Measurements from ENCODE around the gene CCNQ. TPM values are rescaled to one million over a fixed set of nuclear protein-coding genes. Genes with fewer than 3 reads are reported as not detected.

Gene CCNQ
- total RNA-seq, 1 donor = 29.3 TPM

GRCh38 chrX:153572601-153573000, 26.3 kb downstream of the CCNQ start:
- Histone ChIP-seq H3K4me3 (ENCODE audit: insufficient read depth, low read length) (no peak overlapping the region), H2AFZ (ENCODE audit: low read length) (no peak overlapping the region), H3K4me2 (ENCODE audit: insufficient read depth, low read length) (no peak overlapping the region), H3K36me3 (ENCODE audit: insufficient read depth, low read length) (no peaks in the 10 kb centered on the region), H3K27ac (ENCODE audit: low read depth, low read length) (no peak overlapping the region), H3K79me2 (ENCODE audit: insufficient read depth, low read length) (no peaks in the 10 kb centered on the region), H3K27me3 (ENCODE audit: insufficient read depth, low read length) (peaks cover 3% of the 10 kb centered on the region), H4K20me1 (ENCODE audit: insufficient read depth, low read length) (no peaks in the 10 kb centered on the region), H3K4me1 (ENCODE audit: insufficient read depth, low read length) (no peaks in the 10 kb centered on the region), H3K9me3 (ENCODE audit: low read depth, low read length) (no peaks in the 10 kb centered on the region)
- TF ChIP-seq CTCF (IDR thresholded peaks at IDR 0.05; ENCODE audit: extremely low read depth, low read depth, low read length) = no peak
- peak; percentile 77 for DNase-seq (ENCODE audit: insufficient read length, low spot score, missing footprints)

- Histone ChIP-seq H3K79me2 (ENCODE audit: insufficient read depth, low read length) (no peaks in the 10 kb centered on the region), H3K27me3 (ENCODE audit: insufficient read depth, low read length) (peaks cover 4% of the 10 kb centered on the region), H2AFZ (ENCODE audit: low read length) (no peak overlapping the region), H3K36me3 (ENCODE audit: insufficient read depth, low read length) (no peaks in the 10 kb centered on the region), H4K20me1 (ENCODE audit: insufficient read depth, low read length) (no peaks in the 10 kb centered on the region), H3K27ac (ENCODE audit: low read depth, low read length) (no peak overlapping the region), H3K4me2 (ENCODE audit: insufficient read depth, low read length) (no peak overlapping the region), H3K9me3 (ENCODE audit: low read depth, low read length) (no peaks in the 10 kb centered on the region), H3K4me1 (ENCODE audit: insufficient read depth, low read length) (no peaks in the 10 kb centered on the region), H3K4me3 (ENCODE audit: insufficient read depth, low read length) (no peak overlapping the region)
- peak; percentile 55 for DNase-seq (ENCODE audit: insufficient read length, low spot score, missing footprints)
- no peak for TF ChIP-seq CTCF (IDR thresholded peaks at IDR 0.05; ENCODE audit: extremely low read depth, low read depth, low read length)
These were observed 27.4 kb downstream of the CCNQ start for GRCh38 chrX:153571534-153571908.

GRCh38 chrX:153569475-153569874, 29.5 kb downstream of the CCNQ start:
- no peak overlapping the region for H2AFZ ChIP-seq (ENCODE audit: low read length)
- no peak for TF ChIP-seq CTCF (IDR thresholded peaks at IDR 0.05; ENCODE audit: extremely low read depth, low read depth, low read length)
- no peaks in the 10 kb centered on the region for H4K20me1 ChIP-seq (ENCODE audit: insufficient read depth, low read length)
- no peaks in the 10 kb centered on the region for H3K79me2 ChIP-seq (ENCODE audit: insufficient read depth, low read length)
- H3K4me3 ChIP-seq (ENCODE audit: insufficient read depth, low read length) = no peak overlapping the region
- no peak overlapping the region for H3K4me2 ChIP-seq (ENCODE audit: insufficient read depth, low read length)
- H3K4me1 ChIP-seq (ENCODE audit: insufficient read depth, low read length) = no peaks in the 10 kb centered on the region
- no peaks in the 10 kb centered on the region for H3K9me3 ChIP-seq (ENCODE audit: low read depth, low read length)
- DNase-seq (ENCODE audit: insufficient read length, low spot score, missing footprints) = peak; percentile 76
- H3K27me3 ChIP-seq (ENCODE audit: insufficient read depth, low read length) = peaks cover 4% of the 10 kb centered on the region
- H3K27ac ChIP-seq (ENCODE audit: low read depth, low read length) = no peak overlapping the region
- H3K36me3 ChIP-seq (ENCODE audit: insufficient read depth, low read length) = no peaks in the 10 kb centered on the region

GRCh38 chrX:153568451-153569011, 30.4 kb downstream of the CCNQ start:
- no peak overlapping the region for H3K27ac ChIP-seq (ENCODE audit: low read depth, low read length)
- TF ChIP-seq CTCF (IDR thresholded peaks at IDR 0.05; ENCODE audit: extremely low read depth, low read depth, low read length) = no peak
- peaks cover 4% of the 10 kb centered on the region for H3K27me3 ChIP-seq (ENCODE audit: insufficient read depth, low read length)
- no peaks in the 10 kb centered on the region for H4K20me1 ChIP-seq (ENCODE audit: insufficient read depth, low read length)
- no peaks in the 10 kb centered on the region for H3K36me3 ChIP-seq (ENCODE audit: insufficient read depth, low read length)
- H3K79me2 ChIP-seq (ENCODE audit: insufficient read depth, low read length) = no peaks in the 10 kb centered on the region
- no peak overlapping the region for H3K4me3 ChIP-seq (ENCODE audit: insufficient read depth, low read length)
- peak; percentile 81 for DNase-seq (ENCODE audit: insufficient read length, low spot score, missing footprints)
- no peak overlapping the region for H3K4me2 ChIP-seq (ENCODE audit: insufficient read depth, low read length)
- no peaks in the 10 kb centered on the region for H3K4me1 ChIP-seq (ENCODE audit: insufficient read depth, low read length)
- no peak overlapping the region for H2AFZ ChIP-seq (ENCODE audit: low read length)
- H3K9me3 ChIP-seq (ENCODE audit: low read depth, low read length) = no peaks in the 10 kb centered on the region
